Vagina (tissue), 2 donors: Measurements from ENCODE around the gene GTPBP4. TPM values are rescaled to one million over a fixed set of nuclear protein-coding genes. Genes with fewer than 3 reads are reported as not detected.

Source experiments
- DNase-seq, 2 donors: peaks; one replicate each; pipeline ENCODE4 v3.0.0-alpha.2; 2017; ENCODE audit errors: extremely low spot score in 2 of 2
- H3K27ac ChIP-seq: fragments of 200-600 bp; sonication (generic); one replicate; pipeline ENCODE4 v1.5.1; 2019
- H3K27me3 ChIP-seq: fragments of 200-600 bp; sonication (generic); one replicate; pipeline ENCODE4 v1.5.1; 2019
- H3K36me3 ChIP-seq, 2 donors: fragments of 200-600 bp; sonication (generic); one replicate each; pipeline ENCODE4 v1.5.1; 2017 to 2019
- H3K4me1 ChIP-seq: fragments of 200-600 bp; sonication (generic); one replicate; pipeline ENCODE4 v1.5.1; 2019
- H3K4me3 ChIP-seq, 2 donors: fragments of 200-600 bp; sonication (generic); 1 replicate in 1 of 2; 2 replicates in 1 of 2; pipeline ENCODE4 v1.5.1; 2016 to 2019
- H3K9me3 ChIP-seq: fragments of 200-600 bp; sonication (generic); one replicate; pipeline ENCODE4 v1.5.1; 2019
- CTCF ChIP-seq, 3 experiments: fragments of 450-650 bp in 2 of 3; fragments of 200-600 bp in 1 of 3; sonication (generic) in 1 of 3; IDR thresholded peaks; one replicate each; pipeline ENCODE4 v1.5.1; 2017 to 2019; ENCODE audit warnings: antibody characterized with exemption in 3 of 3, mild to moderate bottlenecking in 2 of 3, moderate library complexity in 2 of 3
- POLR2A ChIP-seq, 2 donors: fragments of 450-650 bp; IDR thresholded peaks; one replicate each; pipeline ENCODE4 v1.6.1; 2017; ENCODE audit warnings: antibody characterized with exemption in 2 of 2, mild to moderate bottlenecking in 2 of 2, moderate library complexity in 2 of 2
- POLR2AphosphoS5 ChIP-seq, 2 donors: sonication (generic); formaldehyde crosslinking; IDR thresholded peaks; one replicate each; pipeline ENCODE4 v1.9.0; 2017; ENCODE audit warnings: antibody characterized with exemption in 2 of 2, mild to moderate bottlenecking in 2 of 2, low read depth in 1 of 2; ENCODE audit not compliant: insufficient read depth in 1 of 2
- intact Hi-C: fragments of 100-400 bp; cut with DNase I; formaldehyde crosslinking; loops from one replicate; pipeline ENCODE4 v1.15.1; 2023
- total RNA-seq: library from RNA; depleted of rRNA; stranded (reverse); fragments of >200 nt; gene quantifications from one replicate; pipeline ENCODE4 v1.2.3, GENCODE V29; 2016

Gene GTPBP4
- total RNA-seq, 1 donor from 2014 or later = 24.8 TPM

- Histone ChIP-seq H3K4me1 (peaks cover 14% of the 10 kb centered on the region), H3K27me3 (no peaks in the 10 kb centered on the region), H3K36me3 (no peaks in the 10 kb centered on the region), H3K4me3 (no peak overlapping the region), H3K9me3 (no peaks in the 10 kb centered on the region), H3K27ac (no peak overlapping the region)
- TF ChIP-seq POLR2AphosphoS5 (IDR thresholded peaks at IDR 0.05; ENCODE audit: insufficient read depth in 1 of 2, low read depth in 1 of 2) (no peak), CTCF (IDR thresholded peaks at IDR 0.05) (no peak), POLR2A (IDR thresholded peaks at IDR 0.05) (no peak)
- intact Hi-C loops = no loop called here
- no peak for DNase-seq
Measured at GRCh38 chr10:945778-946177, 42.5 kb upstream of the GTPBP4 start.

GRCh38 chr10:947051-947450, 41.2 kb upstream of the GTPBP4 start:
- no peak overlapping the region for H3K4me3 ChIP-seq

GRCh38 chr10:947881-948280, 40.4 kb upstream of the GTPBP4 start:
- intact Hi-C loops = no loop called here
- H3K36me3 ChIP-seq = no peaks in the 10 kb centered on the region
- no peak overlapping the region for H3K4me3 ChIP-seq

More at GRCh38 chr10:947051-947450, 41.2 kb upstream of the GTPBP4 start:
- H3K27me3 ChIP-seq = no peaks in the 10 kb centered on the region
- H3K36me3 ChIP-seq = no peaks in the 10 kb centered on the region
- TF ChIP-seq POLR2A (IDR thresholded peaks at IDR 0.05) = no peak
- no peak for TF ChIP-seq CTCF (IDR thresholded peaks at IDR 0.05)
- no peak for TF ChIP-seq POLR2AphosphoS5 (IDR thresholded peaks at IDR 0.05; ENCODE audit: insufficient read depth in 1 of 2, low read depth in 1 of 2)
- intact Hi-C loops = no loop called here
- H3K4me1 ChIP-seq = peaks cover 14% of the 10 kb centered on the region
- DNase-seq = no peak
- no peak overlapping the region for H3K27ac ChIP-seq
- H3K9me3 ChIP-seq = no peaks in the 10 kb centered on the region

GRCh38 chr10:948347-948746, 39.9 kb upstream of the GTPBP4 start:
- no peak for DNase-seq
- Histone ChIP-seq H3K4me3 (no peak overlapping the region), H3K9me3 (no peaks in the 10 kb centered on the region), H3K27me3 (no peaks in the 10 kb centered on the region), H3K27ac (no peak overlapping the region), H3K4me1 (peaks cover 14% of the 10 kb centered on the region), H3K36me3 (no peaks in the 10 kb centered on the region)
- intact Hi-C loops = no loop called here
- no peak for TF ChIP-seq POLR2A (IDR thresholded peaks at IDR 0.05)
- no peak for TF ChIP-seq POLR2AphosphoS5 (IDR thresholded peaks at IDR 0.05; ENCODE audit: insufficient read depth in 1 of 2, low read depth in 1 of 2)
- TF ChIP-seq CTCF (IDR thresholded peaks at IDR 0.05) = no peak

More at GRCh38 chr10:947881-948280, 40.4 kb upstream of the GTPBP4 start:
- peaks cover 14% of the 10 kb centered on the region for H3K4me1 ChIP-seq
- no peak for TF ChIP-seq POLR2A (IDR thresholded peaks at IDR 0.05)
- no peak for TF ChIP-seq CTCF (IDR thresholded peaks at IDR 0.05)
- no peak for TF ChIP-seq POLR2AphosphoS5 (IDR thresholded peaks at IDR 0.05; ENCODE audit: insufficient read depth in 1 of 2, low read depth in 1 of 2)
- DNase-seq = no peak
- no peak overlapping the region for H3K27ac ChIP-seq
- H3K9me3 ChIP-seq = no peaks in the 10 kb centered on the region
- no peaks in the 10 kb centered on the region for H3K27me3 ChIP-seq

- intact Hi-C loops = loop anchor here (1.0 kb wide), 1 partner anchor 43 kb away; no protein-coding TSS in a partner anchor
- Histone ChIP-seq H3K9me3 (no peaks in the 10 kb centered on the region), H3K27me3 (no peaks in the 10 kb centered on the region), H3K4me3 (no peak overlapping the region), H3K4me1 (peaks cover 7% of the 10 kb centered on the region), H3K27ac (no peak overlapping the region), H3K36me3 (no peaks in the 10 kb centered on the region)
- DNase-seq = no peak
- TF ChIP-seq POLR2AphosphoS5 (IDR thresholded peaks at IDR 0.05; ENCODE audit: insufficient read depth in 1 of 2, low read depth in 1 of 2) = no peak
- no peak for TF ChIP-seq CTCF (IDR thresholded peaks at IDR 0.05)
- no peak for TF ChIP-seq POLR2A (IDR thresholded peaks at IDR 0.05)
Measured at GRCh38 chr10:949446-949845, 38.8 kb upstream of the GTPBP4 start.
